Neuronal stem cell (in vitro differentiated cells): ENCODE results near the gene MED23.

ENCODE experiments used
- DNase-seq: peaks from one replicate; pipeline ENCODE4 v3.0.0-alpha.2; 2013; ENCODE audit warnings: low spot score
- H2AFZ ChIP-seq: one replicate; pipeline ENCODE4 v1.6.1; 2013; ENCODE audit warnings: mild to moderate bottlenecking, low read length, inconsistent platforms
- H2AK5ac ChIP-seq: 2 replicates; pipeline ENCODE4 v1.6.1; 2013; ENCODE audit warnings: low read depth, mild to moderate bottlenecking, inconsistent platforms, low read length, moderate library complexity, mixed read lengths
- H2BK120ac ChIP-seq: 2 replicates; pipeline ENCODE4 v1.6.1; 2013; ENCODE audit warnings: low read depth, mild to moderate bottlenecking, inconsistent platforms, low read length, moderate library complexity, mixed read lengths
- H2BK12ac ChIP-seq: one replicate; pipeline ENCODE4 v1.6.1; 2013; ENCODE audit warnings: low read length, inconsistent platforms
- H2BK15ac ChIP-seq: 2 replicates; pipeline ENCODE4 v1.6.1; 2013; ENCODE audit warnings: mild to moderate bottlenecking, low read length, inconsistent platforms, mixed read lengths
- H2BK5ac ChIP-seq: one replicate; pipeline ENCODE4 v1.6.1; 2013; ENCODE audit warnings: inconsistent platforms, mild to moderate bottlenecking, low read length, moderate library complexity
- H3K14ac ChIP-seq: one replicate; pipeline ENCODE4 v1.6.1; 2013; ENCODE audit warnings: low read length, inconsistent platforms
- H3K18ac ChIP-seq: 2 replicates; pipeline ENCODE4 v1.6.1; 2013; ENCODE audit warnings: low read length, inconsistent platforms
- H3K23ac ChIP-seq: 2 replicates; pipeline ENCODE4 v1.6.1; 2013; ENCODE audit warnings: low read depth, mild to moderate bottlenecking, mixed read lengths, low read length, inconsistent platforms; ENCODE audit not compliant: poor library complexity
- H3K27ac ChIP-seq: replicated peaks from 3 replicates; pipeline ENCODE4 v1.5.1; 2013; ENCODE audit warnings: low read length, inconsistent platforms
- H3K27me3 ChIP-seq, 3 experiments: 2 replicates each; pipeline ENCODE4 v1.6.1; 2013; ENCODE audit warnings: low read length in 3 of 3, mild to moderate bottlenecking in 2 of 3, inconsistent platforms in 1 of 3, low read depth in 1 of 3, mixed read lengths in 1 of 3, moderate library complexity in 1 of 3; ENCODE audit not compliant: control insufficient read depth in 3 of 3, insufficient read depth in 3 of 3
- H3K36me3 ChIP-seq, 2 donors: replicated peaks in 1 of 2; 2 replicates each; pipeline ENCODE4 v1.6.1; 2013; ENCODE audit warnings: low read length in 2 of 2; ENCODE audit not compliant: control insufficient read depth in 2 of 2, insufficient read depth in 2 of 2
- H3K4ac ChIP-seq: 2 replicates; pipeline ENCODE4 v1.6.1; 2013; ENCODE audit warnings: inconsistent platforms, mild to moderate bottlenecking, low read length, moderate library complexity
- H3K4me1 ChIP-seq, 2 donors: 1 replicate in 1 of 2; 2 replicates in 1 of 2; pipeline ENCODE4 v1.6.1; 2013; ENCODE audit warnings: low read length in 2 of 2, low read depth in 1 of 2; ENCODE audit not compliant: control insufficient read depth in 2 of 2, insufficient read depth in 1 of 2
- H3K4me2 ChIP-seq: one replicate; pipeline ENCODE4 v1.6.1; 2013; ENCODE audit warnings: mild to moderate bottlenecking, low read length, inconsistent platforms; ENCODE audit not compliant: insufficient read depth, poor library complexity, severe bottlenecking
- H3K4me3 ChIP-seq, 2 donors: 2 replicates each; pipeline ENCODE4 v1.5.1; 2013; ENCODE audit warnings: low read length in 2 of 2, mild to moderate bottlenecking in 2 of 2, inconsistent platforms in 1 of 2, moderate library complexity in 1 of 2
- H3K79me1 ChIP-seq: one replicate; pipeline ENCODE4 v1.6.1; 2013; ENCODE audit warnings: low read depth, mild to moderate bottlenecking, inconsistent platforms, low read length, moderate library complexity
- H3K9ac ChIP-seq: one replicate; pipeline ENCODE4 v1.6.1; 2013; ENCODE audit warnings: mild to moderate bottlenecking, low read depth, low read length, inconsistent platforms; ENCODE audit not compliant: poor library complexity
- H3K9me3 ChIP-seq, 2 donors: replicated peaks in 1 of 2; 2 replicates each; pipeline versions ENCODE3 to v1.6.1; 2013; ENCODE audit warnings: low read length in 2 of 2, mild to moderate bottlenecking in 2 of 2, inconsistent platforms in 1 of 2, low read depth in 1 of 2, mixed read lengths in 1 of 2, moderate library complexity in 1 of 2; ENCODE audit not compliant: control insufficient read depth in 2 of 2, insufficient read depth in 1 of 2
- H4K8ac ChIP-seq: one replicate; pipeline ENCODE4 v1.6.1; 2013; ENCODE audit warnings: low read depth, mild to moderate bottlenecking, inconsistent platforms, low read length, moderate library complexity
- H4K91ac ChIP-seq: one replicate; pipeline ENCODE4 v1.6.1; 2013; ENCODE audit warnings: low read length, low read depth, mild to moderate bottlenecking, inconsistent platforms; ENCODE audit not compliant: poor library complexity
- WGBS, 2 donors: extraction: QIAGEN DNeasy Blood & Tissue Kit; methylation state at CpG; one replicate each; pipeline ENCODE4 v1.1.7; 2013; ENCODE audit warnings: missing lambda C conversion rate in 2 of 2, mixed read lengths in 1 of 2; ENCODE audit not compliant: insufficient read length in 2 of 2, insufficient replicate concordance in 1 of 2; ENCODE audit errors: extremely low coverage in 2 of 2; 5-methylcytosine and 5-hydroxymethylcytosine counted together

MED23 gene

GRCh38 chr6:131652472-131652871 is 24.4 kb upstream of the MED23 start:
- H3K4me1 ChIP-seq, result no peaks in the 10 kb centered on the region
- H3K9ac ChIP-seq, result no peak overlapping the region
- H2BK15ac ChIP-seq, result no peak overlapping the region
- H2BK12ac ChIP-seq, result no peak overlapping the region
- H2AFZ ChIP-seq, result no peak overlapping the region
- H3K27me3 ChIP-seq, result no peaks in the 10 kb centered on the region
- no peak overlapping the region for H4K8ac ChIP-seq
- H3K18ac ChIP-seq, result no peak overlapping the region
- no peak overlapping the region for H4K91ac ChIP-seq
- H3K23ac ChIP-seq, result no peak overlapping the region
- H3K14ac ChIP-seq, result no peak overlapping the region
- H2AK5ac ChIP-seq, result no peak overlapping the region
- WGBS, 2 donors, result no CpG with 5 or more reads among the region's 5 CpGs
- no peak overlapping the region for H3K4ac ChIP-seq
- H3K79me1 ChIP-seq, result no peaks in the 10 kb centered on the region
- no peak overlapping the region for H3K27ac ChIP-seq
- no peak overlapping the region for H3K4me3 ChIP-seq
- no peak overlapping the region for H2BK5ac ChIP-seq
- no peak overlapping the region for H3K4me2 ChIP-seq
- H3K9me3 ChIP-seq, result no peaks in the 10 kb centered on the region
- no peak for DNase-seq
- no peak overlapping the region for H2BK120ac ChIP-seq
- H3K36me3 ChIP-seq, result no peaks in the 10 kb centered on the region

- no peak overlapping the region for H2BK15ac ChIP-seq
- no peaks in the 10 kb centered on the region for H3K36me3 ChIP-seq
- DNase-seq, result no peak
- H3K4me1 ChIP-seq, result no peaks in the 10 kb centered on the region
- no peak overlapping the region for H3K18ac ChIP-seq
- H4K8ac ChIP-seq, result no peak overlapping the region
- H3K9ac ChIP-seq, result no peak overlapping the region
- H4K91ac ChIP-seq, result no peak overlapping the region
- no peak overlapping the region for H3K4me3 ChIP-seq
- no peaks in the 10 kb centered on the region for H3K79me1 ChIP-seq
- no peak overlapping the region for H2BK12ac ChIP-seq
- H3K9me3 ChIP-seq, result no peaks in the 10 kb centered on the region
- H3K23ac ChIP-seq, result no peak overlapping the region
- H2BK5ac ChIP-seq, result no peak overlapping the region
- no peak overlapping the region for H2AK5ac ChIP-seq
- no peak overlapping the region for H3K27ac ChIP-seq
- no peak overlapping the region for H2BK120ac ChIP-seq
- no peak overlapping the region for H3K4ac ChIP-seq
- H3K27me3 ChIP-seq, result no peaks in the 10 kb centered on the region
- H3K4me2 ChIP-seq, result no peak overlapping the region
- H3K14ac ChIP-seq, result no peak overlapping the region
- H2AFZ ChIP-seq, result no peak overlapping the region
Measured at GRCh38 chr6:131651782-131652181, 23.7 kb upstream of the MED23 start.

- Histone ChIP-seq H4K91ac (no peak overlapping the region), H3K14ac (no peak overlapping the region), H3K27me3 (no peaks in the 10 kb centered on the region), H3K18ac (no peak overlapping the region), H3K4ac (no peak overlapping the region), H3K4me1 (no peaks in the 10 kb centered on the region), H3K27ac (no peak overlapping the region), H2BK5ac (no peak overlapping the region), H3K79me1 (no peaks in the 10 kb centered on the region), H4K8ac (no peak overlapping the region), H2AFZ (no peak overlapping the region), H3K4me3 (no peak overlapping the region), H3K4me2 (no peak overlapping the region), H2BK15ac (no peak overlapping the region), H2AK5ac (no peak overlapping the region), H3K9ac (no peak overlapping the region), H3K23ac (no peak overlapping the region), H3K9me3 (no peaks in the 10 kb centered on the region), H2BK12ac (no peak overlapping the region), H2BK120ac (no peak overlapping the region), H3K36me3 (no peaks in the 10 kb centered on the region)
- no peak for DNase-seq
Measured at GRCh38 chr6:131646249-131646670, 18.2 kb upstream of the MED23 start.

GRCh38 chr6:131645846-131646245 is 17.8 kb upstream of the MED23 start:
- H2BK5ac ChIP-seq, result no peak overlapping the region
- no peak overlapping the region for H3K23ac ChIP-seq
- no peak overlapping the region for H4K91ac ChIP-seq
- H3K36me3 ChIP-seq, result no peaks in the 10 kb centered on the region
- H3K9me3 ChIP-seq, result no peaks in the 10 kb centered on the region
- no peak overlapping the region for H3K27ac ChIP-seq
- no peak overlapping the region for H2BK12ac ChIP-seq
- no peak overlapping the region for H3K9ac ChIP-seq
- no CpG with 5 or more reads among the region's 2 CpGs for WGBS, 2 donors
- no peaks in the 10 kb centered on the region for H3K4me1 ChIP-seq
- no peak overlapping the region for H3K14ac ChIP-seq
- H2BK15ac ChIP-seq, result no peak overlapping the region
- H3K79me1 ChIP-seq, result no peaks in the 10 kb centered on the region
- no peak overlapping the region for H3K4me3 ChIP-seq
- no peak overlapping the region for H2AFZ ChIP-seq
- no peak overlapping the region for H3K18ac ChIP-seq
- H4K8ac ChIP-seq, result no peak overlapping the region
- H2AK5ac ChIP-seq, result no peak overlapping the region
- no peak overlapping the region for H3K4ac ChIP-seq
- H2BK120ac ChIP-seq, result no peak overlapping the region
- no peaks in the 10 kb centered on the region for H3K27me3 ChIP-seq
- DNase-seq, result no peak
- no peak overlapping the region for H3K4me2 ChIP-seq
